ENCODE measurements around the gene SNAPC4. TPM values are rescaled to one million over a fixed set of nuclear protein-coding genes. Genes with fewer than 3 reads are reported as not detected.
"Not testable (repeated sequence)": the region's sequence is repeated elsewhere in the genome, so short reads cannot be mapped to it uniquely, and the experiment has no call there.

Gene SNAPC4
- total RNA-seq, 1 donor: 11.7 TPM

DNA sequence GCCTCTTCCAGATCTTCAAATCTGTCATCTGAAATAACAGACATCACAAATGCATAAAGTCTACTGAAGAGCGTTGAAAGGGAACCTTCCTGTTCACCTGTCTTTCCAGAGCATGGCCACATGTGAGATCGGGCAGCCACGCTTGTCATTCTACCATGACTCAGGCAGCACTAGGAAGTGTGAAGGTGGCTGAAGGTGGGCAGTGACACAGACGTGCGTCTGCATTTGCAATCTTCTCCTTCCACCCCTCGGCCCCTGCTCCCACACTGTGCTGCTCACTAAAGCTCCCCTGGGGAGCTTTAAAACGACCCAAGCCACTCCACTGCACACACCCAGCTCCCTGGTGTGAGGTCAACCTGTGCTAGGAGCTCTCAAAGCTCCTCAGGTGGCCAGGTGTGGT lies 7.9 kb upstream of the SNAPC4 start:
- H3K4me3 ChIP-seq (ENCODE audit: low read depth, low read length): no peak overlapping the region
- no peak for TF ChIP-seq CTCF (IDR thresholded peaks at IDR 0.05; ENCODE audit: insufficient read depth, low read depth, low read length)
- no peak for DNase-seq (ENCODE audit: low read depth)

DNA sequence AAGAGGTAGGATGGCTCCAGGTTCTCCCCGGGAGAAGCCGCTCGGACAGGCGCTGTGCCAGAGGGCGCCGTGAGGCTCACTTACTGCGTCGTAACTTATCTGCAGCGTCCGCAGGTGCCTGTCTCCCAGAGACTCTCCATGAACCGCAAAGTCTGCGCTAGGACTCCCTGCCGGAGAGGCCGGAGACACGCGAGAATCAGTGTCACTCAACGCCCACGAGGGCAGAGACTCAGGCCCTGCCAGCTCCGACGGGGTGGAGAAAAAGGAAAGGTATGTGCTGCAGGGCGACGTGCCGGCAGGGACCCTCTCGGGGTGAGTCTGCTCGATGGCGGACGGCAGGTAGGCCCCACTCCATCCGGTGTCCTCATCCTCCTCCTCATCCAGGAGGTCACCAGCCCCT lies 7.1 kb upstream of the SNAPC4 start:
- not testable (repeated sequence) for DNase-seq (ENCODE audit: low read depth); H3K4me3 ChIP-seq (ENCODE audit: low read depth, low read length)

DNA sequence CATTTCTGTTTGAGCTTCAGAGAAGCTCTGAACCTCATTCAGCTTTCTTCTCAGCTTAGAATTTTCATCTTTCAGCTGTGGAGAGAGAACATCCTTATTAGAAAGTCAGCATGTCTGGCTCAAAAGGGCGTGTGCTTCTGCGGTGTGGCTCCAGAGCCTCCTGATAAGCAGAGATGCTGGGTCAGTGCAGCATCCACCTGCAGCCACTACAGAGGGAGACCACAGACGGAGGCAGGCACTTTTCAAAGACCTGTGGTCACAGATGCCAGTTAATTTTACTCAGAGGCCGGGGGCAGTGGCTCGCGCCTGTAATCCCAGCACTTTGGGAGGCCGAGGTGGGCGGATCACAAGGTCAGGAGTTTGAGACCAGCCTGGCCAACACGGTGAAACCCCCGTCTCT lies 5.9 kb upstream of the SNAPC4 start:
- not testable (repeated sequence) for H3K4me3 ChIP-seq (ENCODE audit: low read depth, low read length); DNase-seq (ENCODE audit: low read depth)

DNA sequence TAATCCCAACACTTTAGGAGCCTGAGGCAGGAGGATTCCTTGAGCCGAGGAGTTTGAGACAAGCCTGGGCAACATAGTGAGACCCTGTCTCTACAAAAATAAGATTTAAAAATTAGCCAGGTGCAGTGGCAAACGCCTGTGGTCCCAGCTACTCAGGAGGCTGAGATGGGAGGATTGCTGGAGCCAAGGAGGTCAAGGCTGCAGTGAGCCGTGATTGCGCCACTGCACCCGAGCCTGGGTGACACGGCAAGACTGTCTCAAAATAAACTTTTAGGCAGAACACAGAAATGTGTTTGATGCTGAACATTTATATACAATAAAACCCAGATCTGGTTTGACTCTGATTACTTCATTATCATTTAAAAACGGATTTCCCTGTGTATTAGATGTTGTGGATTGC lies 5.5 kb upstream of the SNAPC4 start:
- TF ChIP-seq CTCF (IDR thresholded peaks at IDR 0.05; ENCODE audit: insufficient read depth, low read depth, low read length): no peak
- H3K4me3 ChIP-seq (ENCODE audit: low read depth, low read length): no peak overlapping the region
- no peak for DNase-seq (ENCODE audit: low read depth)

GRCh38 chr9:136404801-136405136 lies 4.8 kb upstream of the SNAPC4 start:
- no peak for TF ChIP-seq CTCF (IDR thresholded peaks at IDR 0.05; ENCODE audit: insufficient read depth, low read depth, low read length)

GRCh38 chr9:136403915-136404800 lies 4.2 kb upstream of the SNAPC4 start:
- H3K4me3 ChIP-seq (ENCODE audit: low read depth, low read length): no peak overlapping the region
- DNase-seq (ENCODE audit: low read depth): no peak
- TF ChIP-seq CTCF (IDR thresholded peaks at IDR 0.05; ENCODE audit: insufficient read depth, low read depth, low read length): no peak

More at GRCh38 chr9:136404801-136405136, 4.8 kb upstream of the SNAPC4 start:
- no peak overlapping the region for H3K4me3 ChIP-seq (ENCODE audit: low read depth, low read length)
- no peak for DNase-seq (ENCODE audit: low read depth)

- no peak for DNase-seq (ENCODE audit: low read depth)
- H3K4me3 ChIP-seq (ENCODE audit: low read depth, low read length): no peak overlapping the region
These were observed 3.6 kb upstream of the SNAPC4 start for GRCh38 chr9:136403538-136403914.

More at GRCh38 chr9:136403538-136403914, 3.6 kb upstream of the SNAPC4 start:
- TF ChIP-seq CTCF (IDR thresholded peaks at IDR 0.05; ENCODE audit: insufficient read depth, low read depth, low read length): no peak

Data from fibroblast of villous mesenchyme (primary cell).